T-cell (primary cell): ENCODE results near the gene FBN1. TPM values are rescaled to one million over a fixed set of nuclear protein-coding genes. Genes with fewer than 3 reads are reported as not detected.

Source experiments
- ATAC-seq, 4 experiments: fragments of 200-7000 bp in 3 of 4; fragments of 150-1000 bp in 1 of 4; cut with Tn5 transposase; replicated peaks in 1 of 4; 1 replicate in 3 of 4; 2 replicates in 1 of 4; pipeline ENCODE4 v1.10.0; 2021; ENCODE audit warnings: moderate library complexity in 3 of 4, mild to moderate bottlenecking in 2 of 4, moderate number of reproducible peaks in 1 of 4
- CTCF ChIA-PET, 2 donors: fragments of 300-600 bp; sonication (Branson Sonifier 250); formaldehyde crosslinking; loops; one replicate each; lab custom pipeline; 2022; ENCODE audit warnings: antibody characterized with exemption in 2 of 2; lab: Charles Lee
- POLR2A ChIA-PET, 2 donors: fragments of 300-600 bp; sonication (Branson Sonifier 250); formaldehyde crosslinking; loops; one replicate each; lab custom pipeline; 2022; ENCODE audit warnings: antibody characterized with exemption in 2 of 2; lab: Charles Lee
- DNase-seq, 35 experiments: peaks; one replicate each; pipeline versions ENCODE4 v3.0.0 to v3.0.0-alpha.2; 2013 to 2023
- H3K27ac ChIP-seq: one replicate; pipeline ENCODE4 v1.5.1; 2013; ENCODE audit warnings: low read length
- H3K27me3 ChIP-seq, 2 experiments: replicated peaks in 1 of 2; 1 replicate in 1 of 2; 2 replicates in 1 of 2; pipeline versions ENCODE4 v1.6.1 to v1.7.0; 2013; ENCODE audit warnings: low read length in 1 of 2, mixed read lengths in 1 of 2; ENCODE audit not compliant: control insufficient read depth in 2 of 2, insufficient read depth in 2 of 2; ENCODE audit errors: extremely low read depth in 1 of 2
- H3K36me3 ChIP-seq, 2 donors: 1 replicate in 1 of 2; 2 replicates in 1 of 2; pipeline versions ENCODE4 v1.6.1 to v1.7.0; 2013; ENCODE audit warnings: low read length in 1 of 2; ENCODE audit not compliant: control insufficient read depth in 2 of 2, insufficient read depth in 1 of 2; ENCODE audit errors: extremely low read depth in 1 of 2
- H3K4me1 ChIP-seq, 2 experiments: 1 replicate in 1 of 2; 2 replicates in 1 of 2; pipeline versions ENCODE4 v1.6.1 to v1.7.0; 2013; ENCODE audit warnings: low read length in 2 of 2, mixed read lengths in 1 of 2; ENCODE audit not compliant: insufficient read depth in 2 of 2, control insufficient read depth in 1 of 2; ENCODE audit errors: extremely low read depth in 1 of 2
- H3K4me3 ChIP-seq, 2 donors: 1 replicate in 1 of 2; 2 replicates in 1 of 2; pipeline versions ENCODE4 v1.5.1 to v1.7.0; 2013; ENCODE audit warnings: mild to moderate bottlenecking in 2 of 2, low read length in 1 of 2, moderate library complexity in 1 of 2; ENCODE audit not compliant: control insufficient read depth in 1 of 2; ENCODE audit errors: extremely low read depth in 1 of 2
- H3K9me3 ChIP-seq: 2 replicates; pipeline ENCODE4 v1.7.0; 2013
- H3K27ac Mint-ChIP-seq, 2 donors: one replicate each; pipeline ENCODE4 v1.8.0; 2020 to 2021; ENCODE audit warnings: mild to moderate bottlenecking in 2 of 2, mixed read lengths in 2 of 2
- H3K27me3 Mint-ChIP-seq, 2 donors: one replicate each; pipeline ENCODE4 v1.8.0; 2021 to 2022; ENCODE audit warnings: mixed read lengths in 2 of 2
- H3K36me3 Mint-ChIP-seq: one replicate; pipeline ENCODE4 v1.8.0; 2021; ENCODE audit warnings: mixed read lengths
- H3K4me1 Mint-ChIP-seq, 3 donors: one replicate each; pipeline ENCODE4 v1.8.0; 2020 to 2022; ENCODE audit warnings: mixed read lengths in 3 of 3, mild to moderate bottlenecking in 1 of 3
- H3K4me3 Mint-ChIP-seq, 3 donors: one replicate each; pipeline ENCODE4 v1.8.0; 2020 to 2022; ENCODE audit warnings: mild to moderate bottlenecking in 3 of 3, mixed read lengths in 3 of 3, moderate library complexity in 3 of 3
- H3K9me3 Mint-ChIP-seq, 3 donors: one replicate each; pipeline ENCODE4 v1.8.0; 2020 to 2022; ENCODE audit warnings: mixed read lengths in 3 of 3
- WGBS: methylation state at CpG from one replicate; pipeline ENCODE4 v1.1.5; 2013; ENCODE audit warnings: missing lambda C conversion rate; ENCODE audit not compliant: insufficient coverage; 5-methylcytosine and 5-hydroxymethylcytosine counted together
- total RNA-seq, 35 experiments: library from RNA in 6 of 35; stranded (reverse) in 6 of 35; fragments of 120-200 nt in 1 of 35; gene quantifications; one replicate each; pipeline versions ENCODE4 v1.2.1 to v1.2.4 and lab custom pipeline; 2013 to 2026

Gene FBN1
- total RNA-seq, 5 donors from 2014 or later (not counting 1 experiment from before 2014, with no cell fraction given) = 0.28 to 1.2 (median 0.79) TPM

DNA sequence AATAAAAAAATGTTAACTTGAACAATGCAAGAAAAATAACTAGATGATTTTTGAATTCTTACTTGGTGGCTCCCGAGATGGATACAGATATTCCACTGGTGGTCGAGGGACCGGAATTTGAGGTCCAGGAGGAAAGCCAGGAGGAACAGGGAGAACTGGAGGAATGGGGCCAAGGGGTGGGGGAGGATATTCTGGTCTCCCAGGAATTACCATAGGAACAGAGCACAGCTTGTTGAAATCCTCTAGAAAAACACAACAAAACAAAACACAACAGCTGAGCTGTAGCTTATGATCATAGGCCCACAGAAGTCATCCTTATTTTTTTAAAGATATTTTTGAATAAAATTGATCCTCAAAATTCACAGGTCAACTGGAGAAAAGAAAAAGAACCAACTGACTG, 129.4 kb downstream of the FBN1 start:
- Mint-ChIP-seq H3K36me3 (no peaks in the 10 kb centered on the region), H3K27me3 (peaks cover 0 to 3% of the 10 kb centered on the region in 2 donors), H3K4me3 (no peak overlapping the region), H3K9me3 (no peaks in the 10 kb centered on the region), H3K27ac (no peak overlapping the region), H3K4me1 (no peaks in the 10 kb centered on the region)
- Histone ChIP-seq H3K27me3 (peaks cover 0 to 5% of the 10 kb centered on the region in 2 experiments), H3K27ac (no peak overlapping the region), H3K4me3 (no peak overlapping the region), H3K36me3 (no peaks in the 10 kb centered on the region), H3K4me1 (no peaks in the 10 kb centered on the region), H3K9me3 (no peaks in the 10 kb centered on the region)
- no peak for ATAC-seq
- DNase-seq = no peak
- CTCF ChIA-PET = no interaction called here
- POLR2A ChIA-PET = no interaction called here
- 84% methylated on average over 3 of the region's 3 CpGs for WGBS

DNA sequence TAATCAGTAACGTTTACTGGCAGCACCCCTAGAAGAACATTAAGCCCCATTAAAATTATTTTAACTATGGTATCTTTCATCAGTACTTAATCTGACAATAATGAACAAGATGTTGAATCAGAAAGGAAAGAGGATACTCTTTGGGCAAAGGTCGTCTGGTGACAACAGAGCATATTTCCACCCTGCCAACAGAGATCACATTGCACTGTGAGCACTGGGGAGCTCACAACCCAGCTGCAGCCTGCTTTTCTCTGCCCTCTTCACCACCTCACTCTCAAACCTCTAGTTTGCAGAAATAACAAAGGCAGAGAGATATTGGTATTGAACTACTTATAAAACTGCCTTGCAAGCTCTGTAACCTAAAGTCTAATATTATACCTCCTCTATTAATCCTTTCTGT, 130.0 kb downstream of the FBN1 start:
- Mint-ChIP-seq H3K4me1 (no peaks in the 10 kb centered on the region), H3K9me3 (no peaks in the 10 kb centered on the region), H3K4me3 (no peak overlapping the region), H3K27me3 (peaks cover 0 to 3% of the 10 kb centered on the region in 2 donors), H3K27ac (no peak overlapping the region), H3K36me3 (no peaks in the 10 kb centered on the region)
- peaks cover 0 to 1% of the 10 kb centered on the region in 2 experiments for H3K27me3 ChIP-seq
- ChIA-PET CTCF (no interaction called here), POLR2A (no interaction called here)
- H3K4me3 ChIP-seq = no peak overlapping the region
- no CpG with 5 or more reads among the region's 2 CpGs for WGBS
- DNase-seq (no peak), ATAC-seq (no peak)
- H3K27ac ChIP-seq = no peak overlapping the region
- H3K4me1 ChIP-seq = no peaks in the 10 kb centered on the region
- no peaks in the 10 kb centered on the region for H3K36me3 ChIP-seq
- no peaks in the 10 kb centered on the region for H3K9me3 ChIP-seq

DNA sequence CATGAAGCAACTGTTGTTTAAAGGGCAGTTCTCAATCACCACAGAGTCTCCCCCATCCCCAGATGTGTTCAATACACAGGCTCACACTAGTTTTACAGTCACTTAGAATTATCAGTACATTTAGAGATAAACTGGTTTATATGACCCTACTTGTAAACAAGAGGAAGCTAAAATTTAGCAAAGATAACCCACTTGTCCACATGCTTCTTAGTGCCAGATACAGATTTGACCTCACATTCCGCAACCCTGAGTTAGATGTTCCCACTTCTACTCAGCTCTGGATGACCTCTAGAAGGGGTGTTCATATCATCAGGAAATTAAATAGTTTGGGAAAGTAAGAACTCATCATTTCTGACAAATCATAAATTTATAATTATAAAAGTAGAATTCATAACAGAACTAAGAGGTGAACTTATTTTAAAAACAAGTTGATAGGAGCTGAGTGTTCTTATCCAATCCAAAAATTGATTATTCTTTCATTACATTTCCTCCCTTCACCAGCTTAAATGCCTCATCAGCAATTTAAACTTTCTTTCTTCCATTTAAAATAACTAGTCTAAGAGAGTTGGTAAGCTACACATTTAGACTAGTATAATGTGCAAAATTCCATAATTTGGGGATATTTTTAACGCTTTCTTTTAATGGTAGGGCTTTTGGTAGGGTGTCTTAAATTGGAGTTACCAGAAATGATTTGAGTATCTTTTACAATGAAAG, 131.2 kb downstream of the FBN1 start:
- Histone ChIP-seq H3K4me1 (no peaks in the 10 kb centered on the region), H3K4me3 (no peak overlapping the region), H3K9me3 (no peaks in the 10 kb centered on the region), H3K27me3 (no peaks in the 10 kb centered on the region), H3K36me3 (no peaks in the 10 kb centered on the region), H3K27ac (no peak overlapping the region)
- POLR2A ChIA-PET = no interaction called here
- CTCF ChIA-PET = no interaction called here
- DNase-seq (no peak), ATAC-seq (no peak)
- WGBS = no CpG with 5 or more reads among the region's 2 CpGs
- Mint-ChIP-seq H3K27me3 (peaks cover 0 to 3% of the 10 kb centered on the region in 2 donors), H3K4me3 (no peak overlapping the region), H3K9me3 (no peaks in the 10 kb centered on the region), H3K36me3 (no peaks in the 10 kb centered on the region), H3K4me1 (no peaks in the 10 kb centered on the region), H3K27ac (no peak overlapping the region)

DNA sequence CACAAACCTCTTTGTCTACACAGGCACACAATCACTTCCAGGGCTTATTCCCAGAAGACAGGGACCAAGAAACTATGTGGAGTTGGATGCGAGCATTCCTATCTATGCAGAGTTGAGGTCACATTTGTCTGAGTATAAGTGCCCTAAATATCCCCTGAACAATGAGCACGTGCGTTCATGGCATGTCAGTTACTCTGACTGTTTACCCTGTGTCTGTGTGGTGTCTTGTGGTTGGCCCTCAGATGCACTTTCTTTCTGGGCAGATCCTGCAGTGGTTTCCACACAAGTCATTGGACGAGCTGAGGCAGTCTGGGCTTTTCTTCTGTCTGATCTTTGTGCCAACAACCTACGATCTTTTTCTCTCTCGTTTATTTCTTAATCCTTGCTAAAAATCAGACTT, 134.5 kb downstream of the FBN1 start:
- POLR2A ChIA-PET = no interaction called here
- Mint-ChIP-seq H3K4me3 (no peak overlapping the region), H3K9me3 (no peaks in the 10 kb centered on the region), H3K27me3 (no peaks in the 10 kb centered on the region), H3K36me3 (no peaks in the 10 kb centered on the region), H3K27ac (no peak overlapping the region), H3K4me1 (no peaks in the 10 kb centered on the region)
- Histone ChIP-seq H3K27me3 (no peaks in the 10 kb centered on the region), H3K36me3 (no peaks in the 10 kb centered on the region), H3K27ac (no peak overlapping the region), H3K4me3 (no peak overlapping the region), H3K4me1 (no peaks in the 10 kb centered on the region), H3K9me3 (no peaks in the 10 kb centered on the region)
- ATAC-seq = no peak
- CTCF ChIA-PET = no interaction called here
- WGBS = 75% methylated on average over 5 of the region's 6 CpGs
- no peak for DNase-seq

DNA sequence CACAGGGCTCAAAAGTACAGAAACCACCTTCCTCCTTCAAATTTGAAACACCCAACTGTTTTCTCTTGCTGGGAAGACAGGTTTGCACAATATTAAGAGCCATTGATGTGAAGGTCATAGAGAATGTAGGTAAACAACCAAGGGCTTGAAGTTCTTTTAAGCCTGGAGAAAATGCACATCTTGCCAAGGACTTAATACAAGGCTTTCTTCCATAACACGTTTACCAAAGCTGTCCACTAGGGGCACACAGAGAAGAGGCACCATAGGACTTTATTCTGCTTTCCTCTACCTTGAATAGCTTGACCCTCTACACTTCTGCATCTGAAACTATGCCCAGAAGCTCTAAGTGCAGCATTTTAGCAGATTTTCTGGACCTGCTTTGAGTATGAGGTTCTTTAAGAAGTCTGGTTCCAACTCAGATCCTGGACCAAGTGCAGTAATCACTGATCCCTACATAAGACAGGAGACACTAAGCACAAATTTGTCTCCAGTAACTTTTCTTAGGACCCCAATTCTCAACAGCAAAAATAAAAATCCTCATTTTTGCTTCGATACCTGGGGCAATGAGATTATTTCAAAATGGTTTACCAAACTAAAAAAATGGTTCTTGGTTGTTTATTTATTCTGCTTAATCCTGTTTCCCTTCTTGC, 138.0 kb downstream of the FBN1 start:
- CTCF ChIA-PET = interaction anchor here in 1 of 2 donors (0.7 kb wide), 1 partner anchor 157 kb away, joined by 3 read pairs; no protein-coding TSS in a partner anchor
- peak in 1 of 35 experiments; percentile 21 for DNase-seq

DNA sequence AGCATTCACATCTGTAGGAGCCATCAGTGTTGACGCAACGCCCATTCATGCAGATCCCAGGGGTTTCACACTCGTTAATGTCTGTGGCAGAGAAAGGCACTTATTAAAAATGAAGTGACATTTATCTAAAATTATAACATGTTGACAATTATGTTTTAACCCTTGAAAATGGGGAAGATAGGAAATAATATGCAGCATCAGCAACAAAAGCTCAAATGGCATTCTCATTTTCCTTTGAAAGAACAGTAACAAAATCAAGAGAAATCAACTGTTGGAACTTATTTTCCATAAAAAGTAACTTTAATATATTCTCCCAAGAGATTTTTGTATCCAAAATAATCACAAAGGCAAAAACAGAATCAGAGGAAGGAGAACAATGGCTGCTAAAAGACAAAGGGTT, 140.4 kb downstream of the FBN1 start:
- H3K4me3 Mint-ChIP-seq = no peak overlapping the region
- WGBS = no CpG with 5 or more reads among the region's 3 CpGs
- ChIA-PET CTCF (no interaction called here), POLR2A (no interaction called here)
- H3K4me1 Mint-ChIP-seq = no peaks in the 10 kb centered on the region
- DNase-seq (no peak), ATAC-seq (no peak)
- no peaks in the 10 kb centered on the region for H3K9me3 Mint-ChIP-seq
- Histone ChIP-seq H3K4me1 (no peaks in the 10 kb centered on the region), H3K36me3 (no peaks in the 10 kb centered on the region), H3K9me3 (no peaks in the 10 kb centered on the region), H3K4me3 (no peak overlapping the region), H3K27ac (no peak overlapping the region), H3K27me3 (no peaks in the 10 kb centered on the region)
- no peaks in the 10 kb centered on the region for H3K27me3 Mint-ChIP-seq
- no peak overlapping the region for H3K27ac Mint-ChIP-seq
- H3K36me3 Mint-ChIP-seq = no peaks in the 10 kb centered on the region

More for the DNA sequence above, 138.0 kb downstream of the FBN1 start:
- no peak for ATAC-seq
- H3K27me3 Mint-ChIP-seq = no peaks in the 10 kb centered on the region
- Histone ChIP-seq H3K9me3 (no peaks in the 10 kb centered on the region), H3K4me1 (no peaks in the 10 kb centered on the region), H3K36me3 (no peaks in the 10 kb centered on the region), H3K4me3 (no peak overlapping the region), H3K27ac (no peak overlapping the region), H3K27me3 (no peaks in the 10 kb centered on the region)
- H3K27ac Mint-ChIP-seq = no peak overlapping the region
- H3K4me3 Mint-ChIP-seq = no peak overlapping the region
- POLR2A ChIA-PET = interaction anchor here in 1 of 2 donors (0.6 kb wide), 1 partner anchor 35 kb away, joined by 6 read pairs; no protein-coding TSS in a partner anchor
- no peaks in the 10 kb centered on the region for H3K36me3 Mint-ChIP-seq
- 0% methylated on average over 1 of the region's 2 CpGs for WGBS
- H3K9me3 Mint-ChIP-seq = no peaks in the 10 kb centered on the region
- H3K4me1 Mint-ChIP-seq = no peaks in the 10 kb centered on the region
